NCI-H128 (cell line): ENCODE measurements around the gene ENTPD8.
"Not testable (repeated sequence)": the region's sequence is repeated elsewhere in the genome, so short reads cannot be mapped to it uniquely, and the experiment has no call there.

Source experiments
- DNase-seq: peaks from one replicate; lab custom pipeline; 2025; ENCODE audit not compliant: unreplicated experiment; lab: John Stamatoyannopoulos, UW

The ENTPD8 gene

DNA sequence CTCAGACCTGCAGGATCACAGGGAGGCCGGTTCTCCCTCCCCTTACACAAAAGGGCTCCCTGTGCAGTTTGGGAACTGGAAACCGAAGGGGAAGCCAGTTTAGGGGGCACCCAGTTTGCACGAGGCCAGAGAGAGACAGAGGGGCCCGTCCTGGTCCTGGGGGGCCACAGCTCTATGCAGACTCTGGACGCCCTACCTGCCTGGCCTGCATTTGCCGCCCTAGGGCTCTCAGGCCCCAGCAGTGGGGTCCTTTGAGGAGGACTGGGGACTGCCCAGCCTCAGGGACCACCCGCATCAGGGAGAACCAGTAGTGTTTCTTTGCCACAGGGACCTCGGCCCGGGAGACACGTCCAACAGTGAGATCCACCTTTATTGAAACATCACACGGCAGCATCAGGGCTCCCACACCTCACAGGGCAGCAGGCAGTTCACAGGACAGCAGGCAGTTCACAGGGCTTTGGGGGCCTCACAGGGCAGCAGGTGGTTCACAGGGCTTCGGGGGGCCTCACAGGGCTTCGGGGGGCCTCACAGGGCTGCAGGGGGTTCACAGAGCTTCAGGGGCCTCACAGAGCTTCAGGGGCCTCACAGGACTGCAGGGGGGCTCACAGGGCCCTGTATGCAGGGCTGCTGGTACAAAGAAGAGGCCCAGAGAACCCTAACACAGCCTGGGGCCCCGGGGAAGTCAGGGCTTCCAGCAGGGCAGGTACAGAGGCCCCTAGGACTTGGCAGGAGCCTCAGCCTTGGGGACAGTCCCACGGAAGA, 18.6 kb upstream of the ENTPD8 start:
- DNase-seq, result no peak

DNA sequence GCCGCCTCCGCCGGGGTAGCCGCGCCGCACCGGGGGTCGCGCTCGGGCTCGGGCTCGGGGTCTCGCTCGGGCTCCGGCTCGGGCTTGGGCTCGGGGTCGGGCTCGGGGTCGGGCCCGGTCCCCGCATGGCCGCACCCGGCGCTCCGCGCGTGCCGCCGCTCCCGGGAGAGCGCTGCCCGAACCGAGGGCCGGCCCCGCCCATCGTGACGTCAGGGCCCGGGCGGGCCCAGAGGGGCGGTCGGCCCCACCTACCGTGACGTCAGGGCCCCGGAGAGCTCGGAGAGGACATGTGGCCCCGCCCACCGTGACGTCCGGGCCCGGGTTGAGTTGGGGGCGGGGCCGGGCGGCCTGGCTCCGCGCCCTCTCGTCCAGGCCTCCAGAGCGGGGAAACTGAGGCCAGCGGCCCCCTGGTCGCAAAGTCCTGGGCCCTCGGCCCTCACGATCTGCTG, 18.0 kb upstream of the ENTPD8 start, which contains the start of gene NSMF:
Gene NSMF, minus strand, starts transcription at position 183 of the 449 bp plus-strand sequence. CDS start 232 bp downstream, outside the sequence.
- DNase-seq, result peak; percentile 86

DNA sequence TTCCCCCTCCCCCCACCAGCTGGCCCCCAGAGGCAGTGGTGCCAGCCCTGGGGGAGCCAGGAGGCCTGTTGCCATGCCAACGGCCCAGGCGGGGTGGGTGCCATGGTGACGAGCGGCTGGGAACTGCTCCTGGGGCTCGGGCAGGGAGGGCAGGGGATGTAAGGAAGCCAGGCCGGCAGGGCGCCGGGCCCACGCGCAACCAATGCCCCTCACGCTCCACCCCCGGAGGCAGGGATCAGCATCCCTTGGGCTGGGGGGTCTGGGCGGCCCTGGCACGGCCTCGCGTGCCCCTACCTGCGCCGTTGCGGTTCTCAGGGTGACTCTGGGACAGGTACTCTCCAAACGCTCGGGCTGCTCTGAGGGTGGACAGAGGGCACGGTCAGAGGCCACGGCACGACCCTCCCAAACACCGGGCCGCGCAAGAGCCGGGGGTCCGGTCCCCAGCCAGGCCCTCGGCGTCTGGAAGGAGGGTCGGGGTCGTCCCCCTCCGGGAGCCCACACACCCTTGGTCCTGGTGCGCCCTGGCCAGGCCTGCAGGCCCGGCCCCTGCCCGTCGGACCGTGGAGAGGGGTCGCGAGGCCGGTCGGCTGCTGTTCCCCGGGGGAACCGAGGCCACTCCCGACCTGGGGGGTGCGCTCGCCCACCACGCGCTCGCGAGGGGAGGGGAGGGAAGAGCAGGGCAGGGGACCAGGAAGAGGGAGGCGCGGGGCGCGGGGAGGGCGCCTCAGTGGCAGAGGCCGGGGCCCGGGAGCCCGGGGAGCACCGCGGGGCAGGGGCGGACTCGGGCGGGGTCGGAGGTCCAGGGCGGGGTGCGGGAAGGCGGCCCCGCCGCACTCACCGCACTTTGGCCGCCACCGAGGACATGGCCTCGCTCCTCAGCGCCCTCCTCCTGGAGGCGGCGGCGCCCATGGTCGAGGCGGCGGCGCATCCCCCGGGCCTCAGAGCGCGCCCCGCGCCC, 17.3 kb upstream of the ENTPD8 start:
- peak; percentile 53 for DNase-seq

DNA sequence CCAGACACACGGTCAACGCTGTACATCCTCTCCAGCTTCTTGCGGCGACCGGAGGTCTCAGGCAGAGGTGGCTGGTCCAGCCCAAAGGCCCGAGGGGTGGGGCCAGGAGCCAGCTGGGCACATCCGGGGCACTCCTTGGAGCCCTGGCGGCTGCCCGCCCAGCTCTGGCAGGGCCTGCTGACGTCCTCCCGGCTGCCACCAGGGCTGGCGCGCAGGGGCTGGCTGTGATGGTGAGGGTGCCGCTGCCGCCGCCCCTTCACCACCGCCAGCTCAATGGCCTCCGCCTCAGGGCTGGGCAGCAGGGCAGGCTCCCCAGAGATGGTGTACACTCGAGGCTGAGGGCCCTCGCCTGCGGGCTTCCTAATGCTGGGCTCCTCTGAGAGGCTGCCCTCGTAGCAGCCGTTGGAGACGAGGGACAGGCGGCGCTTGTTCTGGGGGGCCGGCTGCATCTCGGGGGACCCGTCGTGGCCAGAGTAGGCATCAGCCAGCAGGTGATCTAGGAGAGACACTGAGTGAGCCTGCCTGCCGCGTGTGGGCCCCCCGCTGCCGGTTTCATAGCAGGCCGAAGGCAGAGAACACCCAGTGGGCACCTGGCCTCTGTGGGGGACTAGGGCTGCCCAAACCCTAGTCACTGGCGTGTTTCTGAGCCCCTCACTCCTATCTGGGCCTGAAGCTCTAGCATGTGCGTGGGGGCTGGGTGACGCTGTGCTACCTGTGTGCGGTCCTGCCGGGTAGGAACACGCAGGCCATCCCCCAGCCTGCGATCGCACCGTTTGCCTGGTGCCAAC, 16.4 kb upstream of the ENTPD8 start:
- DNase-seq, result no peak

DNA sequence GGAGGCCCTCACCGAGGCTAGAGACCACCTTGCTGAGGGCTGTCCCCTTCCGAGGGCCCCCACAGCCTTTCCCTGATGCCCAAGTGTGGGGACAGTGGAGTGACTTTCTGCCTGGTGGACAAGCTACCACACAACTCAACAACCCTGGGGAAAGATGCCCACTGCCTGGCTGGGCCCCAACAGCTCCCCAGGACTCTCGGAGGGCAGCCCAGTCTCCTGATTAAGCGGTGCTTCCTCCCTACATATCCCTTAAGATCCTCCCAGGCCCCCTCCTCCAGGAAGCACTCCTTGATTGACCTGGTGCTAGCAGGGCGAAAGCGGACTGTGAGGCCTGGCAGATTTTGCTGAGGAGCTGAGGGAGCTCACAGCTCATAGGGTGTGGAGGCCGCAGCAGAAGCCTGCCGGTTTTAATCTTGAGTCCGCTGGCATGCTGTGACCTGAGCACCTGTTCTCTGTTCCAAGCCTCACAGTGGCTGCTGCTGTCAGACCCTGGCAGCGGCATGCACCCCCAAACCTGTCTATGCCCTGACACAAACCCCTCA, 15.8 kb upstream of the ENTPD8 start:
- no peak for DNase-seq

DNA sequence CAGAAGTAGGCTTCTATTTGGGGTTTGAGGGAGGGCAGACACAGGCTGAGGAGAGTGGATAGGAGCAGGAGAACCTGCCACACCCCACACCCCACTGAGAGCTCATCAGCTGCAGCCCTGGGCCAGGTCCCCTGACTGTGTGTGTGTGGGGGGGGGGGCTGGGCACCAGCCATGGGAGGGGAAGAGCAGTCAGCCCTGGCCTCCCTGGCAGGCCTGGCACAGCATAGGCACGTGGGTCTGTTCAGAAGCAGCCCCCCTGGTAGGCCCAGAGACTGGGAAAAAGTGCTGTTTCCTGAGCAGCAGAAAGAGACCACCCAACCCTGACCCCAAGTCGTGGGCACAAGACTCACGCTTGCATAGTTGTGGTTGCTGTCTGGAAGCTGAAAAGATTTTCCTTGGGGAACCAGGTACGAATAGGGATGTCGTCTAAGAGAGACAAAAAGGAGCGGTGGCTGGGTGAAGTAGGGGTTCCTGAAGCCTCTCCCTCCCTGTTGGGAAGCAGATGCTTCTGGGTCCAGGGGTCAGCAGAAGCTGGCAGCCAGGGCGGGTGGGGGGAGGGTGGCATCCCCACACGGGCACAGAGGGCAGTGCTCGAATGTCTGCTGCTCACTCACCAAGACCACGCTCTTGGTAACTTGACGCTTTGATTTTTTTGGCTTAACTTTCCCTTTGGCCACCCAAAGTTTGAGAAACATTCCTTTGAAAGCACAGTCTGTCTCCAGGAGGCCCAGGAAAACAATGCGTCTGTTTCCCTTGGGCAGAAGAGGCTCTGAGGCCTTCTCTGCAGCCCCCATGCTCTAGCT, 15.1 kb upstream of the ENTPD8 start:
- no peak for DNase-seq

DNA sequence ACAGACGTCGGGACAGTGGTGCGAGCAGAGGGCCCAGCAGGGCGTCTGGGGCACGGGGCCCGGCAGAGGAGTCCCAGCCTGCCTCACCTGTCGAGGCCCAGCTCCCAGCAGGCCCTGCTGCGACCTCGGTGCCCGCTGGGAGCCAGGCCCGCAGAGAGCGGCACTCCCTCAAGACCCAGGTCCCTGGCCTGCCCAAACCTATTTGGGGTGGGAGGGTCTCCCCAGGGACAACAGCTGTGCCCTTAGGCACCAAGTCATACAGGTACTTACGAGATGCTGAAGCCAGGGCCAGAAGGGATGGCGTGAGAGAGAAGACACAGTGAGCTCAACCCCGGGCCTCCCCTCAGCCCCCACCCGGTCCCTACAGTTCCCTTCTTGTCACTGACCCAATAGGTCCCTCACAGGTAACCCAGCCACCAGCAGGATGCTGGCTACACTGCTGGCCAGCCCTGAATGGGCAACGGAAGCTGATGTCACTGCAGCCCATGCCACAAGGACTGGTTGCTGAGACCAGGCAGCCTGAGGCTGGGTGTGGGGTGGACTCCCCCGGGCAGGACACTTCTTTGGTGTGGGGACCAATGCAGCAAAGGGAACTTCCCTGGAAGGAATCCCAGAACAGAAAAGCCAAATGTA, 14.3 kb upstream of the ENTPD8 start:
- DNase-seq, result no peak

DNA sequence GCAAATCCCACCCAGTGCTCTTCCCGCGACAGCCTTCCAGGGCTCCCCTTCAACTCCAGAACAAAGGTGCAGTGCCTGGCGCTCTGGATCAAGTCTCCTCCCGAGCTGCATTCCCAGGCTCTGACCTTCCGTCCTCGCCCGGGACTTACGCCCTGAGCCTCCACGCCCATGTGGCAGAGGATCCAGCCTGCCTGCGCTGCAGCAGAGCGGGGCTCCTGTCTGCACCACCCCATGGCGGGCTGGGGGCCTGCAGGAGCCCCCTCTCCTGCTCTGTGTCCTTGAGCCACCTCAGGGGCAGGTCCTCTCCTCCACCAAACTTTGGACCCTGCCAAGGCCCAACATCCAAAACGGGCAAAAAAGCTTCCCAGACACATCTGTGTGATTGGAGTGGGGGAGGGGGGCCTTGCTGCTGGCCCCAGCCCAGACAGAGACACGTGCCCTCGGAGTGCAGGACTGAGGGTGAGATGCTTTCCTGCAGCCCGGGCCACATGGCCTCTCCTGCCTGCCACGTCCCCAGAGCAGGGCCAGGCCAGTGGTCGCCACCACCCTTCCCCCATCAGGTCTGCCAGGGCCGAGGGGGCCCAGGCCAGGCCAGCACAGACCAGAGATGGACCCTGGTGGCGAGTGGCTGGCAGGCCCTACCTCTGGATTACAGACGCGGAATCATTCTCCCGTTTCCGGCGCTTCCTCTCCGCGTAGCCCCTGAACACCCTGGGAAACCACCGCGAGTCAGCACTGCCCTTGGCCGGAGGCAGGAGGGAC, 13.6 kb upstream of the ENTPD8 start:
- no peak for DNase-seq

DNA sequence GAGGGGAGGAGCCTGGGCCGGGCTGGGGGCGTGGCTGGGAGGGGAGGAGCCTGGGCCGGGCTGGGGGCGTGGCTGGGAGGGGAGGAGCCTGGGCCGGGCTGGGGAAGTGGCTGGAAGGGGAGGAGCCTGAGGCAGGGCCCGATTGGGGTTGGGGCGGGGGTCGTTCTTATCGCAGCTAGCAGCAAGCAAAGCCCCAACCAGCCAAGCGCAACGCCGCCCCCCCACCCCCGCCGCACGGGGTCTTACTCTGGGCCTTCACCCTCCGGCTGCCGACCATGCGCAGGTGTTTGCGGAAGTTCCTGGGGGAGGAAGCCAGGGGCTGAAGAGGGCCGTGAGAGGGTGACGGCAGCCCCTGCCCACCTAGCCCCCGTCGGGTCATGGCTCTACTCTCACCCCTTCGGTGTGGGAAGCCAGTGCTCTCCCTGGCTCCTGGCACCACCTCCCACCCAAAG, 13.0 kb upstream of the ENTPD8 start:
- DNase-seq, result no peak

DNA sequence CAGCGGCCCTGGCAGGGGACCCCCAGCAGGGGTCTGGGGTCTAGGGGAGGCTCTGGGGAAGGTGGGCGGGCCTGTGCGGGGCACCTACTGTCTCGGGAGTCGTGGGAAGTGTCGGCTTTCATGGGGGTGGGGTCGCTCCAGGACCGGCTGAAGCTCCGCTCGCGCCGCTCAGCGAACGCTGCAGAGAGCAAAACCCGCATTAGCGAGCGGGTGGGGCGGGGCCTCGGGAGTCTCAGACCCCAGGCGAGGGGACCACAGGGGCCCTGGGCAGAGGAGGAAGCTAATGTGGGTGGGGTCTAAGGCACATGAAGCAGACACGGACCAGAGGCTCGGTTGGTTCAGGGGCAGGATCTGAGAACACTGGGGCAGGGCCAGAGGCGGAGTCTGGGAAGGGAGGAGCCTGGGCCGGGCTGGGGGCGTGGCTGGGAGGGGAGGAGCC, 12.5 kb upstream of the ENTPD8 start:
- no peak for DNase-seq

DNA sequence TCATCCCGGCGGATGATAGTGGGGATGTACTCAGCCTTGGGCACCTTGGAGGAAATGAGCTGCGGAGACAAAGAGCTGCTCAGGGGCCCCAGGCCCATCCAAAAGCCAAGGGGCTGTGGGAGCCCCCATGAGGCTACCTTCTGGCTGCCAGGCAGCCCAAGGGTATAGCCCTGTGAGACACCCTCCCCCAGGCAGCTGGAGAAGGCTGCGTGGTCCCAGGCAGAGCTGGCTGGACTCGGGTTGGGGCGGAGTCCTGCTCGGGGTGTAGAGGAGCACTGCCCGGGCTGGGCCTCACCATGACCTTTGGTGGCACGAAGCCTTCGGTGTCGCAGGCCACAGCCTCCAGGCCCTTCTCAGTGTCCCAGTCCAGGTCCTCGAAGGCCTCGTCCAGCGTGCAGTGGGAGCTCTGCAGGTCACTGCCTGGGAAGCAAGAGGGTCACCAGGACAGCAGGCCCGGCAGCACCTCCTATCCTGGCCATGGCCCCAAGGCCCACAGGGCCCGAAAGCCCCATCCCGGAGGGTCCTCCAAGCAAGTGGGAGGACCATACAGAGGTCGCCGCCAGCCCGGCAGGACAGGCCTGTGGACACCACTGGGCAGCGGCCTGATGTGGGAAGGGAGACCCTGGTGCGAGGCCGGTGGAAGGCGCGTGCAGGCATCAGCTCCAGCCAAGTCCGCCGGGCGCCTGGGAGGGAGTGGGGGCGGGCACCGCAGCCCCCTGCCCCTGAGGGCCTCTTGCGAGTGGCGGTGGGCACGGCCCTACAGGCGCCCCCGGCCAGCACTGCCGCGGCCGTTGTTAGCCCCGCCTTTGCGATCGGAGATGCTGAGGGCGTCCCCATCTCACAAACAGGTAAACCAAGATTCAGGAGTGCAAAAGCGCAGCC, 11.8 kb upstream of the ENTPD8 start:
- DNase-seq, result no peak

DNA sequence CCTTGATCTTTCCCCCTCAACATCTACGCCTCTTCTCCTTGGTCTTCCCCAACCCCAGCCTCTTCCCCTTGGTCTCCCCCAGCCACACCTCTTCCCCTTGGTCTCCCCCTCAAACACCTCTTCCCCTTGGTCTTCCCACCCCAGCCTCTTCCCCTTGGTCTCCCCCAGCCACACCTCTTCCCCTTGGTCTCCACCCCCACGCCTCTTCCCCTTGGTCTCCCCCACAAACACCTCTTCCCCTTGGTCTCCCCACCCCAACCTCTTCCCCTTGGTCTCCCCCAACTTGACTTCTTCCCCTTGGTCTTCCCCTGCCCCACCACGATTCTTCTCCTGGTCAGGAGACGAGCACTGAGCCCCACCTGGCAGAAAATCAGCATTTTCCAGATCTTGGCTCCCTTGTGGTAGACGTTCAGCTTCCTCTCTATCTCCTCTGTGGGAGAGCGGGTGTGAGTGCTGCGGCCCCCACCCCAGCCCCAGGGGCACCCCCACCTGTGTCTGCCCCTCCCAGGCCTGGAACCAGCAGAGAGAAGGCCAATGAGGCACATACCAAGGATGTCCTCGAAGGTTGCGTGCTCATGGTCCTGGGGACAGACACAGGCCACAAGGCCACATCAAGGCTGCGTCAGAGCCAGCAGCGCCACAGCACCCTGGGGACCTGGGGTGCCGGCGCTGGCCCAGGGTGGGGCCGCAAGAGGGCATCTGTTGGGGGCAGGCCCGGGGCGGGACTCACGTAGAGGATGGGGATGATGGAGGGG, 11.0 kb upstream of the ENTPD8 start:
- no peak for DNase-seq

DNA sequence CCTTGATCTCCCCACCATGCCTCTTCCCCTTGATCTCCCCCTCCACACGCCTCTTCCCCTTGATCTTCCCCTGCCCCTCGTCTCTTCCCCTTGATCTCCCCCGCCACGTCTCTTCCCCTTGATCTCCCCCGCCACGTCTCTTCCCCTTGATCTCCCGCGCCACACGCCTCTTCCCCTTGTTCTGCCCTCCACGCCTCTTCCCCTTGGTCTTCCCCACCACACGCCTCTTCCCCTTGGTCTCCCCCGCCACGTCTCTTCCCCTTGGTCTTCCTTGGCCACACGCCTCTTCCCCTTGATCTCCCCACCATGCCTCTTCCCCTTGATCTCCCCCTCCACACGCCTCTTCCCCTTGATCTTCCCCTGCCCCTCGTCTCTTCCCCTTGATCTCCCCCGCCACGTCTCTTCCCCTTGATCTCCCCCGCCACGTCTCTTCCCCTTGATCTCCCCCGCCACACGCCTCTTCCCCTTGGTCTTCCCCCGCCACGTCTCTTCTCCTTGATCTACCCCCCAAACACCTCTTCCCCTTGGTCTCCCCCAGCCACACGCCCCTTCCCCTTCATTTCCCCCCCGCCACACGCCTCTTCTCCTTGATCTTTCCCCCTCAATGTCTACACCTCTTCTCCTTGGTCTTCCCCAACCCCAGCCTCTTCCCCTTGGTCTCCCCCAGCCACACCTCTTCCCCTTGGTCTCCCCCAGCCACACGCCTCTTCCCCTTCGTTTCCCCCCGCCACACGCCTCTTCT, 10.3 kb upstream of the ENTPD8 start:
- DNase-seq, result not testable (repeated sequence)

DNA sequence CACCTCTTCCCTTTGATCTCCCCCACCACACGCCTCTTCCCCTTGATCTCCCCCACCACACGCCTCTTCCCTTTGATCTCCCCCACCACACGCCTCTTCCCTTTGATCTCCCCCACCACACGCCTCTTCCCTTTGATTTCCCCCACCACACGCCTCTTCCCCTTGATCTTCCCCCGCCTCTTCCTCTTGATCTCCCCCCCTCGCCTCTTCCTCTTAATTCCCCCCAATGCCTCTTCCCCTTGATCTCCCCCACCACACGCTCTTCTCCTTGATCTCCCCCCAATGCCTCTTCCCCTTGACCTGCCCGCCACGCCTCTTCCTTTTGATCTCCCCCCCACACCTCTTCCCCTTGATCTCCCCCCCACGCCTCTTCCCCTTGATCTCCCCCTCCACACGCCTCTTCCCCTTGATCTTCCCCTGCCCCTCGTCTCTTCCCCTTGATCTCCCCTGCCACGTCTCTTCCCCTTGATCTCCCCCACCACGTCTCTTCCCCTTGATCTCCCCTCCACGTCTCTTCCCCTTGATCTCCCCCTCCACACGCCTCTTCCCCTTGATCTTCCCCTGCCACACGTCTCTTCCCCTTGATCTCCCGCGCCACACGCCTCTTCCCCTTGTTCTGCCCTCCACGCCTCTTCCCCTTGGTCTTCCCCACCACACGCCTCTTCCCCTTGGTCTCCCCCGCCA, 9.5 kb upstream of the ENTPD8 start:
- DNase-seq, result not testable (repeated sequence)

DNA sequence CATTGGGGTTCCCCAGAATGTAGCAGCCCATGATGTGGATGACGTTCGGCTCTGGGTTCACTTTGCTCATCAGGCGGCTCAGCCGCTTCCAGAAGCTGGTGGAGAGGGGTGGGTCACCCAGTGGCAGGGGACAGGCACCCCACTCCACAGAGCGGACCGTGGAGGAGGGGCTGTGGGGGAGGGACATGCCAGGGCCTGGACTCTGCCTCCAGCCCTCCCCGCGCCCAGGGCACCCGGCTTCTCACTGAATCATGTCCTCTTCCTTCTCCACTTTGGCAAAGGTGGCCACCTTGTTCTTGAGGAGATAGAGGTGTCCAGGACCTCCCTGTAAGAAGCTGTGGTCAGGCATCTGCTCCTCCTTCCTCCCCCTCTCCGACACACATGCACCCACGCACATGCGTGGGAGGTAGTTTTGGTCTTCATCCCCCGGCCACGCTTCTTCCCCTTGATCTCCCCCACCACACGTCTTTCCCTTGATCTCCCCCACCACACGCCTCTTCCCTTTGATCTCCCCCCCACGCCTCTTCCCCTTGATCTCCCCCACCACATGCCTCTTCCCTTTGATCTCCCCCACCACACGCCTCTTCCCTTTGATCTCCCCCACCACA, 8.9 kb upstream of the ENTPD8 start:
- no peak for DNase-seq
